Caco-2 (cell line): ENCODE results near the gene EMC7. TPM values are rescaled to one million over a fixed set of nuclear protein-coding genes. Genes with fewer than 3 reads are reported as not detected.

Experiments used
- BruUV-seq: library from RNA; stranded (reverse); fragments of 400-500 nt; replicated peaks from 2 replicates; lab custom pipeline; 2021; lab: Mats Ljungman, UMichigan
- CTCF ChIA-PET: fragments of 300-600 bp; sonication (Branson Sonifier 250); formaldehyde crosslinking; loops from one replicate; lab custom pipeline; 2022; ENCODE audit warnings: antibody characterized with exemption; lab: Charles Lee
- POLR2A ChIA-PET: fragments of 300-600 bp; sonication (Branson Sonifier 250); formaldehyde crosslinking; loops from one replicate; lab custom pipeline; 2022; ENCODE audit warnings: antibody characterized with exemption; lab: Charles Lee
- DNase-seq, 2 experiments: peaks; one replicate each; pipeline versions ENCODE4 v3.0.0 to v3.0.0-alpha.2; 2020 to 2022
- H3K27me3 ChIP-seq: replicated peaks from 2 replicates; pipeline ENCODE4 v1.6.0; 2011; ENCODE audit warnings: low read length; ENCODE audit not compliant: control insufficient read depth, insufficient read depth
- H3K36me3 ChIP-seq: 2 replicates; pipeline ENCODE4 v1.5.1; 2011; ENCODE audit warnings: low read length; ENCODE audit not compliant: control insufficient read depth, insufficient read depth
- H3K4me1 ChIP-seq: fragments of 250-450 bp; sonication (Bioruptor Pico); 2 replicates; pipeline ENCODE4 v1.5.1; 2020; ENCODE audit warnings: mild to moderate bottlenecking
- H3K4me3 ChIP-seq: 2 replicates; pipeline ENCODE4 v1.5.1; 2011; ENCODE audit warnings: low read depth, mild to moderate bottlenecking, control low read depth, low read length
- H3K9me3 ChIP-seq: fragments of 250-450 bp; sonication (Bioruptor Pico); 2 replicates; pipeline ENCODE4 v1.5.1; 2020; ENCODE audit warnings: mild to moderate bottlenecking, moderate library complexity
- H3K27ac Mint-ChIP-seq: one replicate; pipeline ENCODE4 v1.8.0; 2022; ENCODE audit warnings: mixed read lengths; ENCODE audit not compliant: unreplicated experiment
- H3K27me3 Mint-ChIP-seq: one replicate; pipeline ENCODE4 v1.8.0; 2022; ENCODE audit warnings: mixed read lengths; ENCODE audit not compliant: insufficient read depth, unreplicated experiment
- H3K36me3 Mint-ChIP-seq: one replicate; pipeline ENCODE4 v1.8.0; 2022; ENCODE audit warnings: mild to moderate bottlenecking, mixed read lengths; ENCODE audit not compliant: insufficient read depth, unreplicated experiment
- H3K4me1 Mint-ChIP-seq: one replicate; pipeline ENCODE4 v1.8.0; 2022; ENCODE audit warnings: low read depth, mixed read lengths; ENCODE audit not compliant: unreplicated experiment
- H3K4me3 Mint-ChIP-seq: one replicate; pipeline ENCODE4 v1.8.0; 2022; ENCODE audit warnings: mild to moderate bottlenecking, moderate library complexity, mixed read lengths; ENCODE audit not compliant: unreplicated experiment
- H3K9me3 Mint-ChIP-seq: one replicate; pipeline ENCODE4 v1.8.0; 2022; ENCODE audit warnings: mixed read lengths; ENCODE audit not compliant: unreplicated experiment
- intact Hi-C: fragments of 100-400 bp; cut with micrococcal nuclease; formaldehyde crosslinking; loops from one replicate; pipeline ENCODE4 v1.10.0; 2022; ENCODE audit not compliant: unreplicated experiment
- total RNA-seq: library from RNA; stranded (reverse); gene quantifications from 2 replicates; pipeline ENCODE4 v1.2.3, GENCODE V29; 2022
- TF ChIP-seq, protein P1 (sequence below), 2 experiments: fragments of 200-600 bp in 1 of 2; IDR thresholded peaks; 1 replicate in 1 of 2; 2 replicates in 1 of 2; pipeline versions ENCODE4 v1.5.1 to v1.8.0; 2011 to 2022; ENCODE audit warnings: antibody characterized with exemption in 1 of 2, control low read depth in 1 of 2, inconsistent platforms in 1 of 2, low read depth in 1 of 2, low read length in 1 of 2, mild to moderate bottlenecking in 1 of 2, moderate library complexity in 1 of 2; ENCODE audit not compliant: insufficient read depth in 1 of 2, severe bottlenecking in 1 of 2, unreplicated experiment in 1 of 2

Gene EMC7
- total RNA-seq, 1 experiment from 2014 or later = 74.2 TPM

DNA sequence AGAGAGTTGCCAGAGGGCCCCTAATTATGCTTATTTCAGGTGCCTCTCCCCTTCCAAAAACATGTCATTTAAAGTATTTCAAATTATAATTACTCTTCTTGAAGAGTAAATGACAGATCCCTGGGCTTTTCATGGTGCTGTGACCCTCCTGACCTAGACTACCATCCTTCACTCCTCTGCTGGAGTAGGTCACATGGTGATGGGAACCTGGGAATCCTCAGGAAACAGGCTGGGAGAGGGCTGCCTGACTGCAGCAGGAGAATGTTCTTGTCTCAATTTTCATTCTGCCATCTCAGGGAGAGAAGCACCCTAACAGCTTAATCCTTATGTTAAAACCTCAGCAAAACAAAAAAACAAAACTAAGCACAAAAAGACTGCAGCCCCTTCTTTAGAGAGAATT is 24.9 kb upstream of the EMC7 start:
- no peaks in the 10 kb centered on the region for H3K36me3 Mint-ChIP-seq
- no peak for DNase-seq
- CTCF ChIA-PET = no interaction called here

DNA sequence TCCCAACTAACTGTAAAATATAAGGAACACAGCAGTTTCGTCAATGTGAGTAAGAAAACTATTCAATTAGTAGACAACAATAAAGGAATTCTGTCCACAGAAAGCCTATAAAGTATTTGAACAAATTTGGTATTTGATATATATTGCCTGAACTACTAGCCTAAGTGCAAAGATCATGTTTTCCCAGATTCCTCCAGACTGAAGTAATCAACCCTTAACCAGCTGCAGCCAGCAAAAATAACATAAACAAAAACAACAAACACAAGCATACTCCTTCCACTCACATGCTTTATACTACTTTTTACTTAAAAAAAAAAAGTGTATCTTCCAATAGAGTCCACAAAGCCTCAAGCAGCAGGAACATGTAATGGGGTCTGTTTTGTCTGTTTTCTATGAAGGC is 24.3 kb upstream of the EMC7 start:
- H3K36me3 Mint-ChIP-seq = no peaks in the 10 kb centered on the region
- H3K27me3 Mint-ChIP-seq = no peaks in the 10 kb centered on the region
- CTCF ChIA-PET = interaction anchor here (0.6 kb wide), 1 partner anchor 84 kb away, joined by 3 read pairs; the partner anchor contains the start of gene KATNBL1
- Histone ChIP-seq H3K9me3 (no peaks in the 10 kb centered on the region), H3K4me1 (no peaks in the 10 kb centered on the region), H3K4me3 (no peak overlapping the region), H3K27me3 (no peaks in the 10 kb centered on the region), H3K36me3 (no peaks in the 10 kb centered on the region)
- H3K9me3 Mint-ChIP-seq = no peaks in the 10 kb centered on the region
- POLR2A ChIA-PET = interaction anchor here (1.1 kb wide), 1 partner anchor 84 kb away, joined by 3 read pairs; the partner anchor contains the start of gene KATNBL1
- peaks cover 10% of the 10 kb centered on the region for H3K4me1 Mint-ChIP-seq
- no peak overlapping the region for H3K27ac Mint-ChIP-seq
- intact Hi-C loops = no loop called here
- BruUV-seq = no TSS peak
- no peak overlapping the region for H3K4me3 Mint-ChIP-seq
- TF ChIP-seq, protein P1, sequence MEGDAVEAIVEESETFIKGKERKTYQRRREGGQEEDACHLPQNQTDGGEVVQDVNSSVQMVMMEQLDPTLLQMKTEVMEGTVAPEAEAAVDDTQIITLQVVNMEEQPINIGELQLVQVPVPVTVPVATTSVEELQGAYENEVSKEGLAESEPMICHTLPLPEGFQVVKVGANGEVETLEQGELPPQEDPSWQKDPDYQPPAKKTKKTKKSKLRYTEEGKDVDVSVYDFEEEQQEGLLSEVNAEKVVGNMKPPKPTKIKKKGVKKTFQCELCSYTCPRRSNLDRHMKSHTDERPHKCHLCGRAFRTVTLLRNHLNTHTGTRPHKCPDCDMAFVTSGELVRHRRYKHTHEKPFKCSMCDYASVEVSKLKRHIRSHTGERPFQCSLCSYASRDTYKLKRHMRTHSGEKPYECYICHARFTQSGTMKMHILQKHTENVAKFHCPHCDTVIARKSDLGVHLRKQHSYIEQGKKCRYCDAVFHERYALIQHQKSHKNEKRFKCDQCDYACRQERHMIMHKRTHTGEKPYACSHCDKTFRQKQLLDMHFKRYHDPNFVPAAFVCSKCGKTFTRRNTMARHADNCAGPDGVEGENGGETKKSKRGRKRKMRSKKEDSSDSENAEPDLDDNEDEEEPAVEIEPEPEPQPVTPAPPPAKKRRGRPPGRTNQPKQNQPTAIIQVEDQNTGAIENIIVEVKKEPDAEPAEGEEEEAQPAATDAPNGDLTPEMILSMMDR (IDR thresholded peaks at IDR 0.05; ENCODE audit: insufficient read depth in 1 of 2, low read depth in 1 of 2, low read length in 1 of 2, severe bottlenecking in 1 of 2, unreplicated experiment in 1 of 2) = no peak
- DNase-seq = no peak

More for the DNA sequence above, 24.9 kb upstream of the EMC7 start:
- BruUV-seq = no TSS peak
- Mint-ChIP-seq H3K9me3 (no peaks in the 10 kb centered on the region), H3K27me3 (no peaks in the 10 kb centered on the region), H3K4me1 (peaks cover 10% of the 10 kb centered on the region), H3K27ac (no peak overlapping the region), H3K4me3 (no peak overlapping the region)
- intact Hi-C loops = no loop called here
- no peaks in the 10 kb centered on the region for H3K9me3 ChIP-seq
- TF ChIP-seq, protein P1 (IDR thresholded peaks at IDR 0.05; ENCODE audit: insufficient read depth in 1 of 2, low read depth in 1 of 2, low read length in 1 of 2, severe bottlenecking in 1 of 2, unreplicated experiment in 1 of 2) = no peak
- H3K36me3 ChIP-seq = no peaks in the 10 kb centered on the region
- POLR2A ChIA-PET = no interaction called here
- no peaks in the 10 kb centered on the region for H3K4me1 ChIP-seq
- no peaks in the 10 kb centered on the region for H3K27me3 ChIP-seq
- H3K4me3 ChIP-seq = no peak overlapping the region

DNA sequence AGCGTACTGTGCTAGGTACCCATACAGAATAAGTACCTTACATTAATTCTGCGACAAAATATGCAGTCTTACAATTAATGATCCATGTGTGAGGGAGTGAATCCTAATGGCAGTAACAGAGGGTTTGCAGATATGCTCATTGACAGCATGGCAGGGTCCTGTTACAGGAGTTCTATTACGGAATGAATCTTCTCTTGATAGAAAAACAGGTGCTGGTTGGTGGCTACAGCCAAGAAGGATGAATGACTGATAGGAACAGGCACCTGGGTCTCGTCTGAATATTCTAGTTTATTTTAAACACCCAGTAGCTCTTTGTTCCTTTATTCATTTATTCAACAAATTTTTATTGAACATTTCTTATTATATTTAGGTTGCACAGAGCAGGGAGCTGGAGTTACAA is 23.0 kb upstream of the EMC7 start:
- no TSS peak for BruUV-seq
- no peak for DNase-seq
- no peaks in the 10 kb centered on the region for H3K9me3 Mint-ChIP-seq
- H3K27me3 ChIP-seq = no peaks in the 10 kb centered on the region
- H3K27me3 Mint-ChIP-seq = no peaks in the 10 kb centered on the region
- no peaks in the 10 kb centered on the region for H3K4me1 ChIP-seq
- H3K4me3 Mint-ChIP-seq = no peak overlapping the region
- H3K36me3 Mint-ChIP-seq = no peaks in the 10 kb centered on the region
- H3K4me1 Mint-ChIP-seq = peaks cover 10% of the 10 kb centered on the region
- POLR2A ChIA-PET = no interaction called here
- CTCF ChIA-PET = no interaction called here
- no peak overlapping the region for H3K27ac Mint-ChIP-seq
- no peaks in the 10 kb centered on the region for H3K9me3 ChIP-seq
- TF ChIP-seq, protein P1 (IDR thresholded peaks at IDR 0.05; ENCODE audit: insufficient read depth in 1 of 2, low read depth in 1 of 2, low read length in 1 of 2, severe bottlenecking in 1 of 2, unreplicated experiment in 1 of 2) = no peak
- no peak overlapping the region for H3K4me3 ChIP-seq
- H3K36me3 ChIP-seq = no peaks in the 10 kb centered on the region
- intact Hi-C loops = no loop called here
